ENCODE data around the gene MYOD1.

MYOD1 gene

DNA sequence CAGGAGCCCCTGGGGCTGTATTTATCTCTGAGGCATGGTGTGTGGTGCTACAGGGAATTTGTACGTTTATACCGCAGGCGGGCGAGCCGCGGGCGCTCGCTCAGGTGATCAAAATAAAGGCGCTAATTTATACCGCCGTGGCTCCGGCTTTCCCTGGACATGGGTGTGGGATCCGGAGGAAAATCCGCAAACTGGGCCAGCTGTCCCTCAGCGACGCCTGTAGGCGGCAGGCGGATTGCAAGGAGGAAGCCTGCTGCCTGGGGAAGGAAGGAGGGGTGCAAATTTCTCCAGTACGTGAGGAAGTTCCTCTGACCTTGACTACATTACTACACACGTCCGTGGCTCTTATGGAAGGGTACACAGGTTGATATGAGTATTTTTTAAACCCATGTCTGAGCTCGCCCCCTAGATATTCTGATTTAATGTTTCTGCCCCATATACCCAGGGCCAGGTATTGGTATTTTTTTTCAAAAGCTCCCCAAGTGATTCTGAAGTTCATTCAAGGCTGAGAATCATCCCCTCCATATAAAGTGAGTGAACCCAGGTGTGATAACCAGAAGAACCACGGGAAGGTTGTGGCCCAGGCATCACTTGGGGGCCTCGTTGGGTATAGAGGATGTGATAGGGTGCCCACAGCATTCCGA lies 2.8 kb downstream of the MYOD1 start:
- no peak overlapping the region for H3K4me3 ChIP-seq (ENCODE audit: low read length)

DNA sequence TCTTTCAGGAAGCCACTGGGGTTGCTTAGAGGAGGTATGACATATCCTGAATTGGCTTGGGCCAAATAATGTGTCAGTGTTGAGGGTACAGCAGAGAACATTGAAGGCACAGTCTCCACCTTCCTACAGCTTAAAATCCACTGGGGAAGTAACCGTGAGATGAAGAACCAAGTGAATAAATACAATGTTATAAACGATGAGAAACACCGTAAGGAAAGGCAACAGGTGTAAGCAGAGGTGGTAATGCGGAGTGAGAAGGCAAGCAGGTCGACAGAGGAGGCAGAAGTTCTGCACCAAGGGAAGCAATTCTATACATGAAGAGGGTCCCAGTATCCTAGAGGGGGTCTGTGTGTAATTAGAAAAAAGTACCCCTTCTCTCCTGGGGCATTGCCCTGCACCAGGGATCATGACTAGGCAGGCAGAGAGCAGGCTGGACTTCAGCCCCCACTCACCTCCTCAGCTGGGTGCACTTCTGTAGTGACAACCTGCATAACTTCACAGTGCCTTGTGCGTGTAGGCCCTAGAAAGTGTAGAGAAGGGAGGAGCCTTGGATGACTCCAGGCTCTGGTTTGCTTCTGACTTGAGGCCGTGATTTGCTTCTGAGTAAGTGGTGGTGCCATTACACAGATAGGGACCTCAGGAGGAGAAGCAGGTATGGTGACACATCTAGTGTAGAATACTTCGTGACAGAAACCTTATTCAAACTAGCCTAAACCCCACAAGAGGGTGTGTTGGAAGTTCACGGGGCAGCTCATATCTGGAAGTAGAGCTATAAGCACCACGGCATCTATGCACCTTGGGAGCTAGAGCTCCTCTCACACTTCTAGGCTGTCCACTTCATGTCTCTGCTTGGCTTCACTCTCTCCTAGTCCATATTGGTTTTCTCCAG lies 4.9 kb downstream of the MYOD1 start:
- H3K4me2 ChIP-seq (ENCODE audit: low read length) = no peak overlapping the region
- H3K36me3 ChIP-seq (ENCODE audit: control insufficient read depth, low read length) = no peaks in the 10 kb centered on the region
- H3F3A ChIP-seq (ENCODE audit: control insufficient read depth, insufficient read depth) = no peaks in the 10 kb centered on the region
- H3K4me3 ChIP-seq (ENCODE audit: low read length) = no peak overlapping the region
- no peaks in the 10 kb centered on the region for H4K20me1 ChIP-seq (ENCODE audit: control insufficient read depth, insufficient read depth, low read depth, low read length)
- H3K27me3 ChIP-seq (ENCODE audit: control insufficient read depth, low read length) = peaks cover 3% of the 10 kb centered on the region; the same call in 1 of the 2 replicates
- no peak overlapping the region for H3K27ac ChIP-seq (ENCODE audit: low read depth, low read length)
- H3K4me1 ChIP-seq (ENCODE audit: control insufficient read depth, low read length) = no peaks in the 10 kb centered on the region
- no peak for TF ChIP-seq EZH2phosphoT487 (IDR thresholded peaks at IDR 0.05; ENCODE audit: borderline replicate concordance, low read length)
- TF ChIP-seq, protein P1, sequence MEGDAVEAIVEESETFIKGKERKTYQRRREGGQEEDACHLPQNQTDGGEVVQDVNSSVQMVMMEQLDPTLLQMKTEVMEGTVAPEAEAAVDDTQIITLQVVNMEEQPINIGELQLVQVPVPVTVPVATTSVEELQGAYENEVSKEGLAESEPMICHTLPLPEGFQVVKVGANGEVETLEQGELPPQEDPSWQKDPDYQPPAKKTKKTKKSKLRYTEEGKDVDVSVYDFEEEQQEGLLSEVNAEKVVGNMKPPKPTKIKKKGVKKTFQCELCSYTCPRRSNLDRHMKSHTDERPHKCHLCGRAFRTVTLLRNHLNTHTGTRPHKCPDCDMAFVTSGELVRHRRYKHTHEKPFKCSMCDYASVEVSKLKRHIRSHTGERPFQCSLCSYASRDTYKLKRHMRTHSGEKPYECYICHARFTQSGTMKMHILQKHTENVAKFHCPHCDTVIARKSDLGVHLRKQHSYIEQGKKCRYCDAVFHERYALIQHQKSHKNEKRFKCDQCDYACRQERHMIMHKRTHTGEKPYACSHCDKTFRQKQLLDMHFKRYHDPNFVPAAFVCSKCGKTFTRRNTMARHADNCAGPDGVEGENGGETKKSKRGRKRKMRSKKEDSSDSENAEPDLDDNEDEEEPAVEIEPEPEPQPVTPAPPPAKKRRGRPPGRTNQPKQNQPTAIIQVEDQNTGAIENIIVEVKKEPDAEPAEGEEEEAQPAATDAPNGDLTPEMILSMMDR (IDR thresholded peaks at IDR 0.05; ENCODE audit: low read depth, low read length, poor library complexity, severe bottlenecking) = no peak
- no peaks in the 10 kb centered on the region for H3K9me3 ChIP-seq (ENCODE audit: control insufficient read depth, insufficient read depth, low read length)
- H3K79me2 ChIP-seq (ENCODE audit: control insufficient read depth, low read length) = no peaks in the 10 kb centered on the region
- H3K9me2 ChIP-seq (replicated peaks; ENCODE audit: control insufficient read depth, low read length) = no peaks in the 10 kb centered on the region

More for the DNA sequence above, 2.8 kb downstream of the MYOD1 start:
- TF ChIP-seq, protein P1 (IDR thresholded peaks at IDR 0.05; ENCODE audit: low read depth, low read length, poor library complexity, severe bottlenecking) = no peak
- no peak for TF ChIP-seq EZH2phosphoT487 (IDR thresholded peaks at IDR 0.05; ENCODE audit: borderline replicate concordance, low read length)
- H3K36me3 ChIP-seq (ENCODE audit: control insufficient read depth, low read length) = no peaks in the 10 kb centered on the region
- no peaks in the 10 kb centered on the region for H3K4me1 ChIP-seq (ENCODE audit: control insufficient read depth, low read length)
- H3K9me3 ChIP-seq (ENCODE audit: control insufficient read depth, insufficient read depth, low read length) = no peaks in the 10 kb centered on the region
- H3F3A ChIP-seq (ENCODE audit: control insufficient read depth, insufficient read depth) = no peaks in the 10 kb centered on the region
- H3K27me3 ChIP-seq (ENCODE audit: control insufficient read depth, low read length) = no peaks in the 10 kb centered on the region; the same call in 1 of the 2 replicates
- H3K79me2 ChIP-seq (ENCODE audit: control insufficient read depth, low read length) = no peaks in the 10 kb centered on the region
- H3K27ac ChIP-seq (ENCODE audit: low read depth, low read length) = no peak overlapping the region
- no peak overlapping the region for H3K4me2 ChIP-seq (ENCODE audit: low read length)
- no peaks in the 10 kb centered on the region for H4K20me1 ChIP-seq (ENCODE audit: control insufficient read depth, insufficient read depth, low read depth, low read length)
- no peaks in the 10 kb centered on the region for H3K9me2 ChIP-seq (replicated peaks; ENCODE audit: control insufficient read depth, low read length)

DNA sequence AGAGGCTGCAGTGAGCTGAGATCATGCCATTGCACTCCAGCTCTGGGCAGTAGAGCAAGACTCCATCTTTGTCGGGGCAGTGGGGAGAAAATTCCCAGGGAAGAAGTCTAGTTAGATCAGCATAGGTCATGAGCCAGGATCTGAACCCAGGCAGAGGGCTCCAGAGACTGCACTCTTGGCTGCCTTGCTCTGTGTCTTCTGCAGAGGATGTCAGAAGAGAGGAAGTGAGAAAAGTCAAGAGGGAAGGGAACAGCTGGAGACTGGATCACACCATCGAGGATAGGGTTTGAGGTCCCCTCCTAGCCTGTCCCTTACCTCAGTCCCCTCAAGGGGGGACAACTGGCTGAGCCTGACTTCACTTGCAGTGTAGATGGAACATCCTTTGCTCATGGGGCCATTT lies 5.8 kb downstream of the MYOD1 start:
- Histone ChIP-seq H3K4me1 (ENCODE audit: control insufficient read depth, low read length) (no peaks in the 10 kb centered on the region), H3K4me3 (ENCODE audit: low read length) (no peak overlapping the region), H3K9me3 (ENCODE audit: control insufficient read depth, insufficient read depth, low read length) (no peaks in the 10 kb centered on the region), H3K9me2 (replicated peaks; ENCODE audit: control insufficient read depth, low read length) (no peaks in the 10 kb centered on the region), H3K79me2 (ENCODE audit: control insufficient read depth, low read length) (no peaks in the 10 kb centered on the region), H4K20me1 (ENCODE audit: control insufficient read depth, insufficient read depth, low read depth, low read length) (no peaks in the 10 kb centered on the region), H3F3A (ENCODE audit: control insufficient read depth, insufficient read depth) (no peaks in the 10 kb centered on the region), H3K27ac (ENCODE audit: low read depth, low read length) (no peak overlapping the region), H3K27me3 (ENCODE audit: control insufficient read depth, low read length) (peaks cover 3% of the 10 kb centered on the region; the same call in 1 of the 2 replicates), H3K4me2 (ENCODE audit: low read length) (no peak overlapping the region), H3K36me3 (ENCODE audit: control insufficient read depth, low read length) (no peaks in the 10 kb centered on the region)
- no peak for TF ChIP-seq EZH2phosphoT487 (IDR thresholded peaks at IDR 0.05; ENCODE audit: borderline replicate concordance, low read length)
- TF ChIP-seq, protein P1 (IDR thresholded peaks at IDR 0.05; ENCODE audit: low read depth, low read length, poor library complexity, severe bottlenecking) = no peak

All from DOHH2 (cell line).